OCI-LY1 (cell line): ENCODE results near the gene CDH8.

Experiments used
- H2AFZ ChIP-seq: fragments of 200-600 bp; sonication (generic), shearing (Covaris generic); 2 replicates; pipeline ENCODE4 v1.6.0; 2014; ENCODE audit warnings: antibody characterized with exemption, mild to moderate bottlenecking, low read length
- H3F3A ChIP-seq: fragments of 200-600 bp; sonication (generic), shearing (Covaris generic); 2 replicates; pipeline ENCODE4 v1.6.0; 2014; ENCODE audit warnings: mild to moderate bottlenecking, antibody characterized with exemption, low read length, moderate library complexity; ENCODE audit not compliant: insufficient read depth
- H3K27ac ChIP-seq: fragments of 200-600 bp; sonication (generic); 2 replicates; pipeline ENCODE4 v1.5.1; 2014; ENCODE audit warnings: low read length, mixed run types, mild to moderate bottlenecking, low read depth; ENCODE audit not compliant: poor library complexity, severe bottlenecking
- H3K27me3 ChIP-seq: fragments of 200-600 bp; sonication (generic); 2 replicates; pipeline ENCODE4 v1.6.0; 2014; ENCODE audit warnings: antibody characterized with exemption, mild to moderate bottlenecking, low read length, moderate library complexity; ENCODE audit not compliant: insufficient read depth
- H3K36me3 ChIP-seq: fragments of 200-600 bp; sonication (generic); 2 replicates; pipeline ENCODE4 v1.6.1; 2014; ENCODE audit warnings: mild to moderate bottlenecking, antibody characterized with exemption, low read length, moderate library complexity, mixed read lengths; ENCODE audit not compliant: insufficient read depth
- H3K4me1 ChIP-seq: fragments of 200-600 bp; sonication (generic); 2 replicates; pipeline ENCODE4 v1.5.1; 2014; ENCODE audit warnings: mild to moderate bottlenecking, low read length, moderate library complexity; ENCODE audit not compliant: insufficient read depth, severe bottlenecking
- H3K4me2 ChIP-seq: fragments of 200-600 bp; sonication (generic), shearing (Covaris generic); 2 replicates; pipeline ENCODE4 v1.6.1; 2014; ENCODE audit warnings: low read length
- H3K4me3 ChIP-seq: fragments of 200-600 bp; sonication (generic); 2 replicates; pipeline ENCODE4 v1.5.1; 2014; ENCODE audit warnings: low read length, low read depth, mild to moderate bottlenecking, mixed read lengths; ENCODE audit not compliant: poor library complexity, severe bottlenecking
- H3K79me2 ChIP-seq: fragments of 200-600 bp; shearing (Covaris generic); 2 replicates; pipeline ENCODE4 v1.6.1; 2016; ENCODE audit warnings: mixed run types, low read length, mixed read lengths; ENCODE audit not compliant: insufficient read depth
- H3K9ac ChIP-seq: fragments of 200-600 bp; sonication (generic), shearing (Covaris generic); 2 replicates; pipeline ENCODE4 v1.6.1; 2014; ENCODE audit warnings: mild to moderate bottlenecking, low read length, mixed read lengths
- H3K9me2 ChIP-seq: fragments of 200-600 bp; sonication (generic), shearing (Covaris generic); 2 replicates; pipeline ENCODE4 v1.6.1; 2014; ENCODE audit warnings: low read depth, mild to moderate bottlenecking, low read length, mixed read lengths
- H3K9me3 ChIP-seq: fragments of 200-600 bp; shearing (Covaris generic); 2 replicates; pipeline ENCODE4 v1.6.1; 2014; ENCODE audit warnings: low read length, mixed read lengths
- H4K20me1 ChIP-seq: fragments of 200-600 bp; sonication (generic), shearing (Covaris generic); 2 replicates; pipeline ENCODE4 v1.6.0; 2016; ENCODE audit warnings: mild to moderate bottlenecking, low read length; ENCODE audit not compliant: insufficient read depth
- EZH2 ChIP-seq: fragments of 200-600 bp; sonication (generic), shearing (Covaris generic); IDR thresholded peaks from 2 replicates; pipeline ENCODE4 v1.8.0; 2017; ENCODE audit warnings: borderline replicate concordance, mixed run types, mild to moderate bottlenecking, antibody characterized with exemption, low read length, moderate library complexity, mixed read lengths
- TF ChIP-seq, protein P1 (sequence below): fragments of 200-600 bp; sonication (generic), shearing (Covaris generic); IDR thresholded peaks from 2 replicates; pipeline ENCODE4 v1.5.1; 2017; ENCODE audit warnings: mild to moderate bottlenecking, antibody characterized with exemption, low read length, moderate library complexity, mixed read lengths

CDH8 gene

GRCh38 chr16:62038646-62039045 is 2.4 kb upstream of the CDH8 start:
- H3K27ac ChIP-seq, result no peak overlapping the region
- no peaks in the 10 kb centered on the region for H3K79me2 ChIP-seq
- no peak overlapping the region for H3K4me2 ChIP-seq
- no peaks in the 10 kb centered on the region for H4K20me1 ChIP-seq
- H3K9me2 ChIP-seq, result no peaks in the 10 kb centered on the region
- H2AFZ ChIP-seq, result no peak overlapping the region
- no peaks in the 10 kb centered on the region for H3K27me3 ChIP-seq
- H3K9me3 ChIP-seq, result no peaks in the 10 kb centered on the region
- no peak overlapping the region for H3K4me3 ChIP-seq
- H3F3A ChIP-seq, result no peaks in the 10 kb centered on the region
- no peaks in the 10 kb centered on the region for H3K36me3 ChIP-seq
- H3K4me1 ChIP-seq, result no peaks in the 10 kb centered on the region
- TF ChIP-seq, protein P1, sequence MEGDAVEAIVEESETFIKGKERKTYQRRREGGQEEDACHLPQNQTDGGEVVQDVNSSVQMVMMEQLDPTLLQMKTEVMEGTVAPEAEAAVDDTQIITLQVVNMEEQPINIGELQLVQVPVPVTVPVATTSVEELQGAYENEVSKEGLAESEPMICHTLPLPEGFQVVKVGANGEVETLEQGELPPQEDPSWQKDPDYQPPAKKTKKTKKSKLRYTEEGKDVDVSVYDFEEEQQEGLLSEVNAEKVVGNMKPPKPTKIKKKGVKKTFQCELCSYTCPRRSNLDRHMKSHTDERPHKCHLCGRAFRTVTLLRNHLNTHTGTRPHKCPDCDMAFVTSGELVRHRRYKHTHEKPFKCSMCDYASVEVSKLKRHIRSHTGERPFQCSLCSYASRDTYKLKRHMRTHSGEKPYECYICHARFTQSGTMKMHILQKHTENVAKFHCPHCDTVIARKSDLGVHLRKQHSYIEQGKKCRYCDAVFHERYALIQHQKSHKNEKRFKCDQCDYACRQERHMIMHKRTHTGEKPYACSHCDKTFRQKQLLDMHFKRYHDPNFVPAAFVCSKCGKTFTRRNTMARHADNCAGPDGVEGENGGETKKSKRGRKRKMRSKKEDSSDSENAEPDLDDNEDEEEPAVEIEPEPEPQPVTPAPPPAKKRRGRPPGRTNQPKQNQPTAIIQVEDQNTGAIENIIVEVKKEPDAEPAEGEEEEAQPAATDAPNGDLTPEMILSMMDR, result no peak
- no peak for TF ChIP-seq EZH2
- no peak overlapping the region for H3K9ac ChIP-seq

DNA sequence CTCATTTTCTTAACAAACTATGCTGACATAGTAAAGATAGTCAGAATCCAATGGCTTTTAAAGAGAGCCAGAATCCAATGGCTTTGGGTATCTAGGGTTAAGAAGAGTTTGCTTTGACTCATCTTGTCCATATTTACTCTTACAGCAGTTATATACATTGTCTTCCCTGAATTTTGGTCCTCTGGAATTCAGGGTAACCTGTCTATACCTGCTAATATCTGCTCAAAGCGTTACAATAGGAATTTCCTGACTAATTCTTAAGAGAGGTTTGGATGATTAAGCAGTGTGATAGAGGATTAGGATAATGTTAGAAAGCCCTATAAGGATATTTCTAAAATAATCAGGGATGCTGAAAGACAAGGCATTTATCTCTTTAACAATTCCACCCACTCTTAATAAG is 2.0 kb upstream of the CDH8 start:
- Histone ChIP-seq H3K79me2 (no peaks in the 10 kb centered on the region), H3K9me2 (no peaks in the 10 kb centered on the region), H3K4me1 (no peaks in the 10 kb centered on the region), H3K36me3 (no peaks in the 10 kb centered on the region), H3K4me2 (no peak overlapping the region), H3K4me3 (no peak overlapping the region), H3F3A (no peaks in the 10 kb centered on the region), H3K9me3 (no peaks in the 10 kb centered on the region), H3K27me3 (no peaks in the 10 kb centered on the region), H2AFZ (no peak overlapping the region), H3K9ac (no peak overlapping the region), H4K20me1 (no peaks in the 10 kb centered on the region), H3K27ac (no peak overlapping the region)
- TF ChIP-seq, protein P1, result no peak
- no peak for TF ChIP-seq EZH2

- H3K9me2 ChIP-seq, result no peaks in the 10 kb centered on the region
- H3F3A ChIP-seq, result no peaks in the 10 kb centered on the region
- H3K36me3 ChIP-seq, result no peaks in the 10 kb centered on the region
- H3K4me3 ChIP-seq, result no peak overlapping the region
- H3K9ac ChIP-seq, result no peak overlapping the region
- no peak overlapping the region for H2AFZ ChIP-seq
- H4K20me1 ChIP-seq, result no peaks in the 10 kb centered on the region
- no peak overlapping the region for H3K27ac ChIP-seq
- H3K79me2 ChIP-seq, result no peaks in the 10 kb centered on the region
- H3K9me3 ChIP-seq, result no peaks in the 10 kb centered on the region
- H3K4me1 ChIP-seq, result no peaks in the 10 kb centered on the region
- no peak overlapping the region for H3K4me2 ChIP-seq
- H3K27me3 ChIP-seq, result no peaks in the 10 kb centered on the region
- TF ChIP-seq EZH2, result no peak
- TF ChIP-seq, protein P1, result no peak
These were observed 531 bp upstream of the CDH8 start for GRCh38 chr16:62036802-62037135.
